SIG-M5 treated with dmso at 0.1 percent for 504 hours (cell line): ENCODE data around the gene PARD3B.
A peak's percentile ranks its signal among the peaks of the same experiment; 100 is the strongest.

Experiments
- DNase-seq: peaks from one replicate; lab custom pipeline; 2025; ENCODE audit not compliant: unreplicated experiment; lab: John Stamatoyannopoulos, UW

The PARD3B gene

GRCh38 chr2:204824751-204825453 is 279.6 kb downstream of the PARD3B start:
- DNase-seq = no peak

GRCh38 chr2:204825681-204826080 is 280.4 kb downstream of the PARD3B start:
- no peak for DNase-seq

DNA sequence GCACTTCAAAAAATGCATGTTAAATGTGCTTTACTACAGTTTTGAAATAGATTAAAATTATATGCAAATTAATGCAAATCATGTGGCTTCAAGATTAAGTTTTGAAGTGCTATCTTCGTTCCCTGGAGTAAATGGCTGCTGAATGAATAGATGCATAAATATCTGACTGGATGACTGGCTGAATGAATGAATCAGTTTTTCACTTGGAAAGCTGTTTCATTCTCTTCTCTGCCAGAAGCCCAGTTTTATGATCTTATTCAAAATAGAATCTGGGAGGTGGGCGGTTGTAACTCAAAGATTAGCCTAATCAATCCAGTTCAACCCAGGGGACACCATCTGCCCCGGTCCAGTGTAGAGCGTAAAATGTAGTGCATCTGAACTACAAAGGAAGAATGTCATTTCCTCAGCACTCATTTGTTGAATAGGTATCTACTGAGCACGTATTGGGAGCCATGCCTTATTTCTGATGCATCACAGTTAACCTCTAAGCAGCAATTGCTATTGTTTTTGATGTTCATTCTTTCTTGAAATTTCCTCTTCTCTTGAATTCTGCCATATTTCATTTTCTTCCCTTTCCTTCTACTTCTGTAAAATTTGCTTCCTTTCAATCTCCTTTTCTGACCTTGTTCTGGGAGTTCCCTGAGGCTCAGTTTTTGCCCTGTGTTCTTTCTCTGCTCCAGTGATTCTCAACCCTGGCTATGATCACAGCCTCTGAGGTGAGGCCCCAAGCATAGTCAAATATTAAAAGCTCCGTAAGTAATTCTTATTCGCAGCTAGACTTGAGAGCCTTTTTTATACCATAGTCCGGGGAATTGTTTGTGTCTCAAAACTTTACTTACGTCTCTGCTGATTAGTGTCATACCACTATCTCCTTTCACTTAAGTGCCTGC is 282.7 kb downstream of the PARD3B start:
- no peak for DNase-seq

GRCh38 chr2:204834716-204835384 is 289.6 kb downstream of the PARD3B start:
- DNase-seq = no peak

DNA sequence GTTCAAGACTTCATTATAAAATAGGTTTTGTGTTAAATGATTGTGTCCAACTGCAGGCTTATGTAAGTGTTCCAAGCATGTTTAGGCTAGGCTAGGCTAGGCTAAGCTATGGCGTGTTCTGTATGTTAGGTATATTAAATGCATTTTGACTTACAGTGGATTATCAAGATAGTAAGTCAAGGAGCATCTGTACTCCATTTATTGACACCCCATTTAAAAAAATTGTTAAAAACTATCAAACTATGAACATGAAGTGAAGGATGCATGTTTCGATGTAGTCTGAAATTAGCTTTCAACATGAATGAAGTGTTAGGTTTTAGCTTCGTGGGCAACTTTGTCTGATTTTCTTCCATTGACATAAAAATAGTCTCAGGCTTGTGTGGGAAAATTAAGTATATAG is 290.5 kb downstream of the PARD3B start:
- no peak for DNase-seq

- DNase-seq = no peak
Observed at GRCh38 chr2:204840504-204840903, 295.2 kb downstream of the PARD3B start.

DNA sequence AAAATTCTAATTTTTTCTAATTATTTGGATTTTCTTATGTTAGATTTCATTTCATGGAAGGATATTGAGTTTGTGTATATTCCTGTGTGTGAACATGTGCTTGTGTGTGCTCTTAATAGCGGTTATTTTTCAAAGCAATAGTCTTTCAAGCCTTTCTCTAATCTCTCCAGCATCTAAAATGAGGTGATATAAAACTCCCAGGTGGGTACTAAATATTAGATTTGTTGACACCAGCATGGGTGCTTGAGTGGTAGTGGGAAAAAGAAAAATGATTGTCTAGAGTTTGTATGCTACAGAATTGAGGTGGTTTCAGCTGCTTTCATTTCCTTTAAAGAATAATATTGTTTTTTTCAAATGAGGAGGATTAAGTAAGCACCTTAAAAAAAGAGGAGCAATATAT is 296.8 kb downstream of the PARD3B start:
- no peak for DNase-seq

GRCh38 chr2:204842661-204843485 is 297.6 kb downstream of the PARD3B start:
- DNase-seq = no peak

- DNase-seq = no peak
Observed at GRCh38 chr2:204846471-204846870, 301.2 kb downstream of the PARD3B start.

GRCh38 chr2:204849892-204850291 is 304.6 kb downstream of the PARD3B start:
- no peak for DNase-seq

DNA sequence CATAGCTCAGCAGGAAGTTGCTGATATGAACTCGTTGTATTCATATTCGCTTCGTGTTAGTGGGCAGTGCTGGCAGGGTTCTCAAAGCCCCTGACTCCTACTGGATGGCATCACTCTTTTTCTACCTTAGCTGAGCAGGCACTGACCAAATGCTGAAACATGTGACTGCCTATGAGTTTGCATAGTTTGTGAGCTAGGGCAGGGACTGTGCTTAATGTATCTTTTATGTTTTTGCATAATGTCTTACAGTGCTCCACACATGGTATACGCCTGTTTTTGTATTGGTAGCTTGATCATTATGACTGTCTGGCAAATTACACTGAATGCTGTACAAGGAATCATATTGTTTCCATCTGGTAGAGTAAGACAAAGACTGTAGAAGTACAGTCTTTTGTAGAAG is 305.3 kb downstream of the PARD3B start:
- DNase-seq = no peak

GRCh38 chr2:204853905-204854304 is 308.6 kb downstream of the PARD3B start:
- no peak for DNase-seq

GRCh38 chr2:204860274-204860673 is 315.0 kb downstream of the PARD3B start:
- DNase-seq = no peak

DNA sequence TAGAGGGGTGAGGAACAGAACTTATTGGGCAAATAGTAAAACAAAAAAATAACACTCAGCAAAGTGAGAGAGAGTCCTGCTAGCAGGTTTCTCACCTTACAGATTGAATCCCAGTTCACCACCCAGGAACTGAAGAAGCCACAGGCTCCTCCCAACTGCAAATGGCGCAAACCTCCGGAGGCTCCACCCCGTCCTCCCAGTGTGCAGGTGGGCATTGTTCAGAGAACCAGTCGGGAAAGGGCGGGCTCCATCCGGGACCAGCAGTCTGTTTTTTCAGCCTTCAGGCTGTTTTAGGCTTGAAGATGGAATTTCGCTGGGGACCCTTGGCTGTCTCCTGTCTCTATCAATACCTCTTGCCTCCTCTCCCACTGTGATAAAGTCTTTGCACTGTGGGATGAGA is 317.5 kb downstream of the PARD3B start:
- no peak for DNase-seq

DNA sequence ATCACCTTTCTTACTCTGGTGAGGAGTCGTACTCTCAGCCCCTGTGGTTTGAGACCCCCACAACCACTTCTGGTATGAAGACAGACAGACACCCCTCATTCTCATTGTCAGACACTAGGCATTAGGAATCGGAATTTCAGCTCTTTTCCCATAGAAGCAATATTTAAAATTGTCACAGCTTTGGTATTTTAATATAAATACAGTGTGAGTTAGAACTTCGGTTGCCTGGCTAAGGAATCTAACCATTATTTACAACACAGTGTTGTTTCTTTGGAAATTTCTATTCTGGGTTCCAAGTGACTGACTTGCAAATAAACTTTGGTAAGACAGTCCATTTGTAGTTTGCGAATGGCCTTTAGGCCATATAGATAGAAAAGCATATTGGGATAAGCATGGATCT is 318.1 kb downstream of the PARD3B start:
- DNase-seq = no peak

DNA sequence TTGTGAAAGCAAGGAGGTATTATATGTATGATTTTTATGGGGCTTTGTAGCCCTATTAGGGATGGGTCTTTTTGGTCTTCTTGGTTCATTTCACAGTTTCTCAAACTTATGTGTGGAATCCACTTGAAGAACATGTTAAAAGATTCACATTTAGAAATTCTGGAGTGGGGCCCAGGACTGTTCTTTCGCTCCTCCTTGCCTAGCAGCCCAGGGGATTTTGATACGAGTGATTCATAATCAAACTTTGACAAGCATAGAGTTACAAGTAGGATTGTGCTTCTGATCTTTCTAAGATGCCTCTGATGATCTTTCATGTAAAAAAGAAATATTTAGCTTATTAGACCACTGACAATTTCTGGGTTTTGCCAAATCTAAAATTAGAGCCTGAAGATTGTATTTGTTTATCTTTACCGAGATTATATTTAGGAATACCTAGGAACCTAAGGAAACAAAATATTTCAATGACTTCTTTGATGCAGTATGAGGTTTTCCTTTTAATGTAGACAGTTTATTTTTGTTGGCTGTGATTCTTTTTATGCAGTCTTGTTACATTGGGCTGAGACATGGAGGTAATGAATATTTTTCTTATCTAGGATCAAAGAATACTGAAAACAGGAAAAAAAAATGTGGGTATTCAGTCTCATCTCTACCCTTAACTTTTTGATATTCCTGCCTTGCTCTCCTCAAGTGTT is 324.0 kb downstream of the PARD3B start:
- DNase-seq = no peak

- DNase-seq = no peak
Observed at GRCh38 chr2:204870053-204870452, 324.8 kb downstream of the PARD3B start.

- peak; percentile 68 for DNase-seq
Observed at GRCh38 chr2:204871231-204871953, 326.1 kb downstream of the PARD3B start.

DNA sequence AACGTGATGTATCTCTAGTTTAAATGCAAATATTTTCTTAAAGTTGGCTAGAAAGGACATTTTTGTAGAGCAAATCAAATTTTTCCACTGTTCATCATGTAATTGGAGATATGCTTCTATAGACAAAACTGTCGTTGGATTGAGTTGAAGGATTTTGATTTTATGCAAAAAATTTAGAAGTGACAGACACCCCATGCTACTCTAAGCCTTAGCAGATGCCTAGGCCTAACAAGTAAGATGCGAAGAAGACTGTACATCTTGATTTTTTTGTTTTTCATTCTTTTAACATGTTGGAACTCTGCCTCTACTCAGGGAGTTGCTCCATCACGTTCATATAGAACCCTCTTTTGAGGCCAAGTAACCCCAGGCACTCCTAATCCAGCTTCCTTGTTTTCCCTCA is 331.0 kb downstream of the PARD3B start:
- DNase-seq = no peak

DNA sequence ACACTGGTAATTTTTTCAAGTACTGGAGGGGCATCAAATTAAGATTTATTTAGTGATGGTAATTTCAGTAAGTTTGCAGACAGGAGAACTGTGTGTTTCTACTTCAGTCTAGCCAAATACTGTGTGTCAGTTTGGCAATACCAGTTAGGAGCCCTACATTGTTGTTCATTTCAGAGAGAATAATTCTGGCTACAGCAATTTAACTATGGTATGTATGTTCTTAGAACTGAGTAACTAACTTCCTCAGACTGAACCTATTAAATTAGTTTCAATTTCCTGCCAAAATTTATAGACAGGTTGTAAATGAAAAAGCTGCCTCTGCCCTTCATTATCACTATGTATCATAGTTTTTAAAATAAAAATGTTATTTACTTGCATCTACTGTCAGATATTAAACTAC is 332.4 kb downstream of the PARD3B start:
- no peak for DNase-seq
